Activated CD8-positive, alpha-beta memory T cell treated with anti-CD3 and anti-CD28 coated beads, Interleukin-2, amount 50 U/mL, for 4 hours (primary cell): ENCODE measurements around the gene VAC14.

Experiments
- DNase-seq: peaks from one replicate; pipeline ENCODE4 v3.0.0-alpha.2; 2020

The VAC14 gene

DNA sequence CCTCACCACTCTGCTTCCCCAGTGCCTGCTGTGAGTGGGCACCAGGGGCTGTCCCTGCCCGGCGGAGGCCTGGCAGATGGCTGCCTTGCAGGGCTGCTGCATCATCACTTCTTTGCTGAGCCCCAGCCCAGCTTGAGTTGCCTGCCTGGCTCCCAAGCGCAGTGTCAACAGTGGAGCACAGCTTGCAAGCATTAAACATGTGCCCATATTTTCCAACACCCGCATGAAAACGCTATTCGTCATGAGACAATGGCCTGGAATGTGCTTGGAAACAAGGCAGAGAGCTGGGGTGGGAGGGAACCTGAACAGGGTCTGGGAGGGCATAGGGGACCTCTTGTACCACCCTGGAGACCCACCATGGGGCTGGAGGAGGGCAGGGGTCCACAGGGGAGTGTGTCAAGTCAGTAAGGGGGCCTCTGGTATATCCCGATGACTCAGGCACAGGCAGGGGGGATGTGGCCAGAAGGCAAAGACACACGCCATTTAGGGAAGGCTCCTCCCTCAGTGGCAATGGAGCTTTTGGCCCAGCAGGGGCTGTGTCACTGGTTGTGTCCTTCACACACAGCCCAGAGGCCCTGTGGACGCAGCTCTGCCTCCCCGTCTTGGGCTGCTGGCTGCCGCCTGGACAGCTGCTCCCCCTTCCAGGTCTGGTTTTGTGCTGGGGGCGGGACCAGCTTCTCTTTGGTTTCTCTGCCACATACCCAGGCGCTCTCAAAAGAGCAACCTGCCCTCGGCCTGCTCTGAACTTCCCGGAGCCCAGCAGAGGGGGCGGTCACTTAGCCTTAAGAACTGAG lies 97.7 kb downstream of the VAC14 start:
- no peak for DNase-seq

DNA sequence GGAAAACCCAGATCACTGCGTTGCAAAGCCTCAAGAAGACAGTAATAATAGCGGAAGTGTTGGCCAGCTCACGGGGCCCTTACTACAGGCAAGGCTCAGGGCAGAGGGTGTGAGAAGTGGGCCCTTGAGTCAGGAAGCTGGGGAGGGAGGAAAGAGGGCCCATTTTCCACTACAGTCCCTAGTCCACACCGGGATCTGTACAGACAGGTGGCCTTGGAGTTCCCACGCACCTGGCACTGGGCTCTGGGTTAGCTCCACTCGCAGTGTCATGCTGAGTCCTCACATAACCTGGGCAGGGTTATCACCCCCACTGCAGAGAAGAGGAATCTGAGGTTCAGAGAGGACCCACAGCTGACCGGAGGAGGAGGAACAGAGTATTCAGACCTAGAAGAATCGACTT lies 98.3 kb downstream of the VAC14 start:
- DNase-seq: no peak

DNA sequence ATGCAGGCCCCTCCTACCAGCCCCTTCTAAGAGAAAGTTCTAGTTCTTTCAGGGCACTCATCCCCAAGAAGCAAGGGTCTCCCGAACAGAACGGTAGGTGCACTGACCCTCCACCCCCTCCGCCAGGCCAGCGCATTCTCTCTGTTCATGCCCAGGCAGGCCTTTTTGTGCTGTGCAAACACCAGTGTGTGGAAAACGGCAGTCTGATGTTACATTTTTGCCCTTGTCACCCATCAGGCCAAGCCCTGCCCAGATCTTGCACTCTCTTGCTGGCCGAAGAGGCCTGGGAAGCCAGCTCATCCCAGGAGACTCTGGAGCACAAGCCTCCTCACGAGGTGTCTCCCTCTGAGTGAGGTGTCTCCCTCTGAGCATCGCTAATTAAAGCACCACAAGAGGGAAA lies 99.0 kb downstream of the VAC14 start:
- DNase-seq: no peak

DNA sequence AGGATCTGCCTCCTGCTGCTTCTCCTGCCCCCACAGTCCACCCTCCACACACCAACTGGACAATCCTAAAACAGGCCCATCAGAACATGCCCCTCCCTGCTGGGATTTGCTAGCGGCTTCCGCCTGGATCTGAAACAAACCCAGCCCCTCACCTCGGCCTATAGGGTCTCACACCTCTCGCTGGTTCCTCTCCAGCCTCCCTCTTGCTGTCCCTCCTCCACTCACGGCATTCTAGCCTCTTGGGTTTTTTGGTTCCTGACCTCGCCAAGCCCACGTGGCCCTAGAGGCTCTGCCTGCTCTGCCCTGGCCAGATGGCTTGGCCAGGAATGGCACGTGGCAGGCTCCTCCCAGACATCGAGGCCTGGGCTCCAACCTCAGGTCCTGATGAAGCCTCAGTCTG lies 99.4 kb downstream of the VAC14 start:
- DNase-seq: no peak

DNA sequence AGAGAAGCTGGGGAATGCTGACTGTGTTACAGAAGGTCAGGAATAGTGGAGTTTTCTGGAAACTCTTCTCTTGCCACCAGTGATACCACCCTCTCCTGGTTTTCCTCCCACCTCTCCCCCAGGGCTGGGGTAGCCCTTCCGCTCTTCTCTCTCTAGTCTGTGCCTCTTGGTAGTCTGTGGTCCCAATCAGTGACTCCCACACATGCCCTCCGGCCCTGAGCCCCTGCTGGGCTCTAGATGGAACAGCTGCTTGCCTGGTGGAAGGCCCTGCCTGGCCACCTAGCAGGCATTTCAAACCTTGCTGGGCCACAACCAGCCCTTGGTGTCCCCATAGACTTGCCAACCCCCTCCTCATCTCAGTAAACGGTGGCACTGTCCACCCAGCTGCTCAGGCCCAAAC lies 99.9 kb downstream of the VAC14 start:
- no peak for DNase-seq

DNA sequence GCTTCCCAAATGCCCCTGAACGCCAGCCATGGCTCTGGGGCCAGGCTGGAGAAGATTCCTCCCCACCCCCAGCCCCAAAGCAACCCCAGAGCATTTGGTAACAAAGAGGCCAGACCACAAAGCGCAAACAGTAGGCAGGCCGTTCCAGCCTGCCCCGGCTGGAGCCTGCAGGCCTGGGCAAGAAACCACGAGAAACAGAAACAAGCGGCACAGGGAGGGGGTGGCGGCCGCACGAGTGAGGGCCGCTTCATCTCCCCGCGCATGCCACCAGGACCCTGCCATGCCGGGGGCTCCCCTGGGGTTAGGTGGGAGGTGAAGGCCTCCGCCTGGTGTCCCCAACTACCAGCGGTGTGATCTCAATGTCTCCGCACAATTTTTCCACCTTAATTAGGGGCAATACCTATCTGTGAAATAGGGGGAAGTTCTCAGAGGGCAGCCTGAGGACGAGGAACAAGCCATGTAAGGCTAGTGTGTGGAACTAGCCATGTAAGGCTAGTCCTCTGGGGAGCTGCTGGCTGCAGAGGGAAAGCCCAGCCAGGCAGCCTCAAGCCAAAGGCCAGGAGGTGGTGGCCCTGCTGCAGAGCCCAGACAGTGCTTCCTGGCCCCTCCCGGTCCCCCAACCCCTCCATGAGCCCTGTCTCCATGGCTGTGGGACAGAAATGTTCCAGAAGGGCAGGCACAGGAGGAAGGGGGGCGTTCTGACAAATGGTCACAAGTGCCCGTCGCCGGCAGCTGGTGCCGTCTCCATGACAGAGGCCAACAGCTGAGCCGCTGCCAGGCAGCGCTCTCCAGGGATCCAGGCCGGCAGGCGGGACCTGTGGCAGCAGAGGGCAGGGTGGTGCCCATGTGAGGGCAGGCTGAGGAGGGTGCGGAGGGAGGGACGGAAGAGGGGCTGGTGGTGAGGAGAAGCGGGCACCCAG lies 100.6 kb downstream of the VAC14 start:
- DNase-seq: no peak

DNA sequence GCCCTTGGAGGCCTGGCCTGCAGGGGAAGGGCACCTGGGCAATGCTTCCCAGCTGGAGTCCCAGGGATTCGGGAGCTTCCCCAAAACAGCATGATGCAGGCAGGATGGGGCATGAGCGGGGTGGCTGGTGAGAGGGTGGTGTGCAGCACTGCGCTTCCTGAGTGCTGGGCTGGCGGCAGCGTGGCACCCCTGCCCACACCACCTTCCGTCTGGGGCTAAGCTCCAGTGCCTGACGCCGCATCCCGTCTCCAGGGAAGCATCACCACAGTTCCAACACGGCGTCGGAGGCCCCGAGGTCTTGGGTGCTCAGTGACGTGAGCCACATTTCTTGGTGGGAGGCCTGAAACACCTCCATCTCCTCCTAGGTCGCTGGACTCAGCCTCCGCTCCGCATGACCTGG lies 101.3 kb downstream of the VAC14 start:
- DNase-seq: no peak

DNA sequence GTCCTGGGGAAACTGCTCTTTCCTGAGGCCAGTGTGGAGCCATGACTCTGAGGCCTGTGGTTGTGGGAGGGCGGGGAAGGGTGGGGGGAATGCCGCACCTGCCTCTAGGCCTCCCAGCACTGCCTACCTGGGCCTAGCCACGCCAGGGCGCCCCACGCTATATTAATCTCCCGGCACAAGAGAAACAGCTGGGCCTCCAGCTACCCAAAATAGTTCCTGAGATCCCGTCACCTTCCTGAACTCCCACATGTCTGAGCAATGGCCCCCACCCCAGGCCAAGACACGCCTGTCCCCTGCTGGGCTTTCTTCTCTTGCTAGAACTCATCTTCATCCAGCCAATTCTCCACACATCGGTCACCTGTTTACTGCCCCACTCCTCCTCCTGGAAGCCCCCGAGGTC lies 102.1 kb downstream of the VAC14 start:
- no peak for DNase-seq

DNA sequence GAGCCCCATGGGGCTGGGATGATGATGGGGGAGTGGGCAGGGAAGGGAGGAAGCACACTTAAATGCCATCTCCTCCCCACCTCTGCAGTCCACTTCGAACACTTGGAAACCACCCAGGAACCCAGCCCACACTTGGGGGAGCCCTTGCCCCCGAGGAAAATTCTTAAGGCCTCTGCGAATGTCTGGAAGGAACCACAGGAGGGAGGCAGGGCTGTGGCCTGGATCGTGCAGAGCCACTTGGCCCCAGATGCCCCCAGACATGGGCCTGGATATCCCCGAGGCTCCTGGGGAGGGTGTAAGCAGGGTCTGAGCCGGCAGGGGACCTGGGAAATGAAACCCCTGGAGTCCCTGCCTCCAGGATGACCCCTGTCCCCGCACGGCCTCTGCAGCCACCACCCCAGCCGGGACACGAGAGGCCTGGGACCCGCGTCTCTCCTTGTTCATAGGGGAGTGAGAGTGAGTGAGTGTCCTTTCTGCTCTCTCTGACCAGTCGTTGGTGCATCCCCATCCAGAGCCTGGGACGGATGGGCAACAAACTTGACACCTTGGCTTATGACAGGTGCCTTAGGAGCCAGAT lies 103.3 kb downstream of the VAC14 start:
- DNase-seq: no peak

DNA sequence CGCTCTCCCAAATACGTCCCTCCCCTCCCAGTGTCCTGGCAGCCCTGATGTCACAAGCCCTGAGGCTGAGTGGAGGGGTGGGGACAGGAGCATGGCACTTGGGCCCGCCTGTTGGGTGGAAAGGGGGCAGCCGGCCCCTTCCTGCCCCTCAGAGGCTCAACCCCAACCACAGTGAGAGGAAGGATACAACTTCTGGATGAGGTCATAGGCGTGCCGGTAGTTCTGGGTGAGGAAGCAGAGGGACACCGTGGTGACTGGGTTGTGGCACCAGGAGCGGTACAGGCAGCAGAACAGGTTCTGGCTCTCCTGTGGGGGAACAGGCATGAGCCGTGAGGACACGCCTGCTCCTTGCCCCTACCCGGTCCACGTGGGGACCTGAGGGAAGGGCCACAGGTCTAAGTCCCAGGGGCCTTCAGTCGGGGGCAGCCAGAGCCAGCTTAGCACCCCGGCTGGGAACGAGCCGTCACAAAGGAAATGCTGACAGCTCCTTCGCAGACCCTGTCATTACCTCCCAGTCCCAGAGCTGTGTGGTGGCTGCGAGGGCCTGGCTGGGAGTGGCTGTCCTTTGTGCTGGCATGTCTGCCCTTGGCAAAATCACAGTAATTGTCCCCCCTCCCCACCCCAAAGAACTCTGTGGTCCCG lies 103.9 kb downstream of the VAC14 start:
- DNase-seq: no peak

DNA sequence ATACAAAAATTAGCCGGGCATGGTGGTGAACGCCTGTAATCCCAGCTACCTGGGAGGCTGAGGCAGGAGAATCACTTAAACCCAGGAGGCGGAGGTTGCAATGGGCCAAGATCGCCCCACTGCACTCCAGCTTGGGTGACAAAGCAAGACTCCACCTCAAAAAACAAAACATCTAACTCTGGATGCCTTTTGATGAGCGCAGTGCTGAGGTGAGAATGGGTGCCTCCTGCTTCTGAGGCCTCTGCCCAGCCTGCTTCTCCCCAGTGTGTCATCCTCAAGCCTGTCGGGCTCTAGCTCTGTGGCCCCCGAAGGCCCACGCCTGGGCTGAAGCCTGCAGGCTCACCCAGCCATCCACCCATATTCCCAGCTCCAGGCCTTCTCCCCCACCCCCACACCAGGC lies 104.6 kb downstream of the VAC14 start:
- no peak for DNase-seq

DNA sequence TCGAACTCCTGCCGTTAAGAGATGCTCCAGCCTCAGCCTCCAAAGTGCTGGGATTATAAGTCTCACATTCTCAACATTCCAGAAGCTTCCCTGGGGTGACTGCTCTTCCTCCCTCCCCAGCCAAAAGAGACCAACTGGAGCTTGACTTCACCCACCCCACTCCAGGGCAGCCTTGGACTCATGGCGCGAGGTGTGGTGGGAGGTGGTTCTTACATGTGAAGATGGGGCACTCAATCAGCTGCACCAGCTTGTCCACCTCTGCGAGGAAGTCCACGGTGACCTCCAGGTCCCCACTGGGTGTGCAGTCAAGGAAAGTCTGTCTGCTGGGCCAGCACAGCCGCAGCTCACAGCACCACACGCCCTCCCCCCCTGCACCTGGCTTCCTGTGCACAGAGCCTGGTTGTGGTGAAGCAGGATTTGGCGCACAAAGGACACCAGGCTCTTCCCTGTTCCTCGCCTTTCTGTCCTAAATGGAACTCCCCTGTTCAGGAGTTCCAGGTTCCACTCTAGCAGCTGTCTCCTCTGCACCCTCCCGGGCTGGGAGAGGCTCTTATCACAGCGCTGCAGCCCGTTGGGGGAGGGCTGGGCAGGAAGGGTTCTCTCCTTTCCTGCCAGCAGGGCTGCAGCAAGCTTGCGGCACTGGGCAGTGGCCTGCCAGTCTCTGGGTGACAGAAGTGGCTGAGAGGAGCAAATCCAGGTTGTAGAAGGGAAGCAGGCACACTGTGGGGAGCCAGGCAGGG lies 105.5 kb downstream of the VAC14 start:
- no peak for DNase-seq

DNA sequence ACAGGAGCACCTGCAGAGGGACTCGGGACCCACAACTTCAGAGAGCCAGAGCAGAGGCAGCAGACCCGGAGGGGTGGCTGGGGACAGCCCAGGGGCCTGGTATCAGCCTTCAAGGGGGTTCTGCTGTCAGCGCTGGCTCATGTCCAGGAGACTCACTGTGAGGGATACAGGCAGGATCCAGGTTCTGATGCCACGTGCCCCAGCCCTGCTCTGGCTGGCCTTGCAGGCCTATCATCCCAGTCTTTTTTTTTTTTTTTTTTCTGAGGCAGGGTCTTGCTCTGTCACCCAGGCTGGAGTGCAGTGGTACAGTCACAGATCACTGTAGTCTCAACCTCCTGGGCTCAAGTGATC lies 106.1 kb downstream of the VAC14 start:
- no peak for DNase-seq

DNA sequence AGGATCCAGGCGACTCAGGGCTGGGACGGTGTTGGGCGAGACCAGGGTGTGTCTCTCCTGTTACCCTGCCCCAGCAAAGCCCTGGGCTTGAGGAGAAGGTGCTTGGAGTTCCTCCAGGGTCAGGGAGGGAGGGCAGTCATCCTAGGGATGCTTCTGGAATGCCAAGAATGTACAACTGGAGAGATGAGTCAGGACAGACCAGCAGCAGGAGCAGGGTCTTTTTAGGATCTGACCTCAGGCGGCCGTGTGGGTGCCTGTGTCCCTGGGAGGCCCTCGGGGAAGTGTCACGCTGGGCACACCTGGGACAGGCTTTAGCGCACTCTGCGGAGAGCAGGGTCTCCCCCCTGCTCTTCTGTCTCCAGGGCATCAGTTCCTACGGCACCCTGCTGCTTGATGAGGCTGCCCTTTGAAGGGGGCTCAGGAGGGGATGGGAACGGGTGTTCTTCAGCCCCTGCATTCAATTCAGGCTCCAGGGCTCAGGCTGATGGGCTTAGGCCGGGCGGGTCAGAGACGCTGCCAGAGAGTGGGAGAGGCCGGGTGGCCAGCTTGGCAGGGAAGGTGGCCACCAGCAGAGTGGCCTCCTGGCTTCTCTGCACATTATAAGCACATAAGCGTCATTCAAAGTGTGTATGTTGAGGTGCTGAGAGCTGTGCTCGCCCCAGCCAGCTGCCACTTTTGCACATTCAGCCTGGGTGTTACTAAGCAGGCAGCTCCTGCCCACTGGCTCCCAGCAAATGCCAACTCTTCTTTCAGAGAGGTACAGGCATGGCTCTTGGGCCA lies 106.7 kb downstream of the VAC14 start:
- DNase-seq: no peak

DNA sequence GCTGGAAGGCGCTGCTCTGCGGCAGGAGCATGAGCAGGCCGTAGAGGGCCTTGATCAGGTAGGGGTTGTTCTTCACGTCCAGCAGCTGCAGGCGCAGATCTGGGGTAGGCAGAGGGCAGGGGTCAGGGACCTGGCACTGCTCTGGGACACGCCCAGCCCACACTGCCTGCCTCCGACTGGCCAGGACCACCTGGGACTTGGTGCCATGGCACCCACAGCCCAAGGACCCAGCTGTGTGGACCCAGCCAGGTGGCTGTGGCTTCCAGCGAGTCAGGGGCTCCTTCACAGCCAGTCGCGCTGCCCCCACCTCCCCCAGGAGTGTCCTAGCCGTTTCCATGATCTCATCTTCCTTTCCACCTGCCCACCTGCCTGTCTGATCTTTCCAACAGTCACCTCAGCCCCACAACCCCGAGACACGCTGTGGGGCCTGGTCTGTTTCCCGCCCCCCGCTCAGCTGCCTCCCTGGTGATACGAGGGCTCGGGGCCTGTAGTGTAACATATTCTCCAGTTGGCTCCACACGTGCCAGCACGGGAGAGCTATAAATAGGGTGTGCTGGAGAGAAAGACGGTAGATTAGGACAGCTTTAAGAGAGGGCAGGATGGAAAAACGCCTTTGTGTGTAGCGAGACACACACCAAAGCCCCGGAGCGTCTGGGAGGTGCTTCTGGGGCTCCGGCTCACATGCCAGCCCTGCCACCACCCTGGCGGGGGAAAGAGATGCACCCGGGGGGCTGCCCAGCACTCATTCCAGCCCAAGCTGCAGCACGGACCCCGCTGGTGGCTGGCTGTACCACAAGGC lies 107.9 kb downstream of the VAC14 start:
- DNase-seq: no peak

DNA sequence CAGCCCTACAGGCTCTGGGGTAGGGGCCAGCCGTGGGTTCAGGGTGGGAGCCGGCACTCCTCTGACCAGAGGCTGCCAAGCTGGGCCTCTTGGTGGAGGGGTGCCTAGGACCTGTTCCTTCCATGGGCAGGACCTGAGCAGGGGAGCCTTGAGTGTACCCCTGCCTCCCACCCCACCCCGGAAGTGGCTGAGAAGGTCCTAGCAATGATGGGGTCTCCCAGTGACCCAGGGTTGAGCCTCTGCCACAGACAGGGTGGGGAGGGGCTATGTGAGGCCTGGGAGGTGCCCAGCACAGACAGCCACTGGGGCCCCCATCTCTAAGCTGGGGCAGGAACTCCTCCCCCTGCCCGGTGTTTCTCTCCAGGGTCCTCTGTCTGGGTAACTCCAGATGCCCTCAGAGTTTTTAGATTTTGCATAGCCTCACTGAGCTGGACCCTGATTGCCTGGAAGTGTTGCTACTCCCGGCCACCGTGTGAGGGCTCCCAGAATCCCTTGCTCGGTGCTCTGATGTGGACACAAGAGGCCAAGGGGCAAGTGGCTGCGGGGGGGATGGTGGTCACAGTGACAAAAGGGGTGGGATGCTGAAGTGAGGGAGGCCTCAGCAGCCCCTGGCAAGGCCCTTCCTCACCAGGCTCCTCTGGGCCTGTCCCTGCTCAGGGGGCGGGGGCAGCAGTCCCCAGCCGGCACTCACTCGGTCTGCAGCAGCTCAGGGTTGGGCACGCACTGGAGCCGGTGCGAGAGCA lies 108.7 kb downstream of the VAC14 start:
- DNase-seq: no peak

DNA sequence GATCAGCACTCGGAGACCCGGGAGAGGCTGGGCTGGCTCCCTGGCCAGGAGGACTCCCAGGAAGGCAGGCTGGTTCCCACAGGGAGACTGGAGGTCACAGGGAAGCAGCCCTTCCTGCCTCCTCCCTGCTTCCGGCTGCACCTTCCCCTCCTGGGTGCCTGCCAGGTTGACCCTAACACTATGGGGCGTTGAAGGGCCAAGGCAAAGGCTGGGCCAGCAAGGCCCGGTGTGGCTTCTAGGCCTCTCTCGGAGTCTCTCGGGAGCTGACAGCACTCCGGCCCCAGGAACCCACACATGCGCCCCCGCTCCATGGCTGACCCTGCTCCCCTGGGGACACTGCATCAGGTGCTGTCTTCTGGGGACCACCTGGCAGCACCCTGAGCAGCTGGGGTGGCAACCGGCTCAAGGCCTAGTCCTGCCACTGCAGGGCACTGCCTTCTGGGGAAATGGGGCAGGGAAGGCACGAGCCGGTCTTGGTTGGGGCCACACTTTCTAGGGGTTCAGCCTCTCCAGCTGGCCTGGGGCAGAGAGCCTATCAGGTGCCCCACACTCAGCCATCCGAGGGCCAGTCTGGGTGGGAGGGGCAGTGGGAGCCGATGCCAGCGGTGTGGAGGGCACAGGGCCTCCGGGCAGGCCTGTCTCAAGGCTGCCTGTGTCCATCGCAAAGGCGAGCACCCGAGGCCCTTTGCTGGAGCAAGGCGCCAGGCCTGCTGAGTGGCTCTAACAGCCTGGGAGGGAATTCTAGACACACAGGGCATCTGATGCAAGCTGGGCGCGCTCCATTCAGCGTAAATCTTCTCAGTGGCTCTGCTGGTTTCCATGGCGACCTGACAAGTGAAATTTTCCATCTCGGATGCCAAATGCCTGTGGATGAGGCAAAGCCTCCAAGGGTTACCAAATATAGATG lies 109.5 kb downstream of the VAC14 start:
- no peak for DNase-seq

DNA sequence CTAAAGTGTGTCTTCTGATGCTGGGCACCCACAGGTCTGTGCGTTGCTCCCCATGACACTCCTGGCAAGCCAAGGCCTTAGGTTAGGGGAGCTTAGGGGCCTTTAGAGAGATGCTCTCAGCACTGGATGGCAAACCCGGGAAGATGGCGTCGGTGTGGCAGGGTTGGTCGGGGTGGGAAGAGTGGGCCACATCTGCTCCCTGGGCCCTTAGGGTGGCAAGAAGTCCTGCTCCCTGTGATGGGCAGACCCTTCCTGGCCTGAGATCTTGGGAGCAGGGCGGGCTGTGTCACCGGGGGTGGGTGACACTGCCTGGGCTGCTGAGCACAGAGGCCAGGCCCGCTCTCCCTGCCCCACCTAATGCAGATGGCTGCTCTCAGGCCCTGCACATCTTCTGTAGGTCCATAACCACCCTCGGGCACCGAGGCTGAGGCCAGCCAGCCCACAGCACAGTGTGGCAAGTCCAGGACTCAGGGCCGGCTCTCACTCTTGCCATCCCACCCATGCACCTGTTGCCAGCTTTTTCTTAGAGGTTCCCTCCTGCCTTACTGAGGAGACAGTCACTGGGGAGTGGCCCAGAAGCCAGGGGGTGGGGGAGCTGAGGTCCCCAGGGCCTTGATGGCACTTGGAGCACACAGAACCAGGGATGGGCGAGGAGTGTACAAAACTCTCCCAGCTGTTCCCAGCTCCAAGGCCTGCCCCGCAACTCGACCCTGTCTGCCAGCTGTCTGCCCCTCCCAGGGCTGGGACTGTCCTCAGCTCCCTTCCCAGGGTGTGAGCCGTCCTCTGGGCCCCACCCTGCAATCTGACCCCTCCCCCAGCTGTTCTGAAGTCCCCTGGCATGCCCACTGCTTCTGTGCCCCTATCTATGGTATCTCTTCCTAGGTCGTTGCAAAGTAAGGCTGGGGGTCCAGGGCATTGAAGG lies 110.7 kb downstream of the VAC14 start:
- no peak for DNase-seq
